ENCODE measurements around the gene OR1E2. TPM values are rescaled to one million over a fixed set of nuclear protein-coding genes. Genes with fewer than 3 reads are reported as not detected.
"Not testable (repeated sequence)": the region's sequence is repeated elsewhere in the genome, so short reads cannot be mapped to it uniquely, and the experiment has no call there.

Gene OR1E2
- total RNA-seq, 1 donor from 2014 or later, result not detected

- DNase-seq, result not testable (repeated sequence)
These were observed 35.8 kb downstream of the OR1E2 start for GRCh38 chr17:3397801-3398200.

- no peak for DNase-seq
These were observed 43.9 kb downstream of the OR1E2 start for GRCh38 chr17:3389791-3390190.

- DNase-seq, result no peak
These were observed 47.5 kb downstream of the OR1E2 start, which contains the start of gene OR3A2 for GRCh38 chr17:3385869-3386816. OR3A2 (minus strand) TSS chr17:3386308.

Other genes with a start within 250 kb of the OR1E2 start
- gene OR1A2, start 236.3 kb downstream of the OR1E2 start, total RNA-seq, result not detected
- gene OR1A1, start 226.2 kb downstream of the OR1E2 start, total RNA-seq, result not detected
- not detected for gene OR3A1, start 135.5 kb downstream of the OR1E2 start, total RNA-seq
- gene OR3A2, start 47.5 kb downstream of the OR1E2 start, total RNA-seq, result 0.94 TPM
- gene OR1E1, start 35.4 kb downstream of the OR1E2 start, total RNA-seq, result not detected
- gene OR3A3, start 22.5 kb downstream of the OR1E2 start, total RNA-seq, result not detected
- gene SPATA22, start 38.0 kb upstream of the OR1E2 start, total RNA-seq, result 0.78 TPM
- 1.4 TPM for gene ASPA, start 42.2 kb upstream of the OR1E2 start, total RNA-seq
- 0.47 TPM for gene TRPV3, start 124.0 kb upstream of the OR1E2 start, total RNA-seq
- gene TRPV1, start 175.6 kb upstream of the OR1E2 start, total RNA-seq, result 3.3 TPM
- gene SHPK, start 202.4 kb upstream of the OR1E2 start, total RNA-seq, result 10.0 TPM
- 7.0 TPM for gene CTNS, start 202.9 kb upstream of the OR1E2 start, total RNA-seq
- 22.8 TPM for gene TAX1BP3, start 234.7 kb upstream of the OR1E2 start, total RNA-seq
- 8.1 TPM for gene EMC6, start 235.0 kb upstream of the OR1E2 start, total RNA-seq